Glomerular visceral epithelial cell (primary cell): Measurements from ENCODE around the gene MAPK8.
"Not testable (repeated sequence)": the region's sequence is repeated elsewhere in the genome, so short reads cannot be mapped to it uniquely, and the experiment has no call there.

Experiments
- DNase-seq: peaks from one replicate; pipeline ENCODE4 v3.0.0-alpha.2; 2016; ENCODE audit errors: extremely low spot score

MAPK8 gene

DNA sequence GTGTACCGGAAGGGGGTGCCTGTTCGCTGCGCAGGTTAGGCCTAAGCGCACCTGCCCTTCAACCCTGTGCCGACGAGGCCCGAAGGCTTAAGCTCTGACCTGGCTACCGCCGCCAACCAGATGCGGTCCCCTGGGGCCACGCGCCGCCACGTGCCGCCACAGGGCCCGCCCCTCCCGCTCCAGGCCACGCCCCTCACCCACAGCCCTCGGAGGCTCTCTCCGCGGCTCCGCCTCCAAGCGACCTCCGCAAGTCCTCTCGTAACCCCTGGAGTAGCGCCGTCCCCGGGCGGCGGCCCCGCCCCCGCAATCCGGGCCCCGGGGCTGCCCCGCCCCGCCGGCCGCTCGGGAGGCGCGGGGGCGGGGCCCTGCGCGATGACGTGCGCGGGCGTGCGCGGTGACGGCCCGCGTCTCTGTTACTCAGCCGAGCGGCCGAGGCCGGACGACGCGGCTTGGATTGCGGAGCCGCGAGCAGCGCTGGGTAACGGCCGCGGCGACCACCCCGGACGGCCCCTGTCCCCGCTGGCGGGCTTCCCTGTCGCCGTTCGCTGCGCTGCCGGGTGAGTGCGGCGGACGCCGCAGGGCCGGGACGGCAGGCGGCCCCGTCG lies at the start of gene MAPK8:
Gene MAPK8, plus strand, starts transcription at position 413 of the 605 bp plus-strand sequence. CDS start 94,984 bp downstream, outside the sequence.
- DNase-seq: peak; percentile 92

DNA sequence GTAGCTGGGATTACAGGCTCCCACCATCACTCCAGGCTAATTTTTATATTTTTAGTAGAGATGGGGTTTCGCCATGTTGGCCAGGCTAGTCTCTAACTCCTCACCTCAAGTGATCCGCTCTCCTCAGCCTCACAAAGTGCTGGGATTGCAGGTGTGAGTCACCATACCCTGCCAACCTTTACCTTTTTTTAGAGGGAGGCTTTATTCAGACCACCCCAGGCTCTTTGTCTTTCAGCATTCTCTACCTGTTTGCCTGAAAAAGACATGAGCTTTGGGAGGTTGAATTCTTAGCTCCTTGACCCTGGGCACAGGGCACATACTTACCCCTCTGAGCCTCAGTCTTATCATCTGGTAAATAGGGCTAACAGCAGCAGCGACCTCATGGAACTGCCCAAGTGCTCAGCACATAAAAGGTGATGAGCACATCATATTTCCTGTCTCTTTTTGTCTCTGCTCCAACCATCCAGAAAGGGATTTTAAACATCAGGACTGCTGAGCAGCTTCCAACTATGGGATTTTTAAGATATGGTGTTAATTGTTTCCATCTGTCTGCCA lies 49.0 kb upstream of the MAPK8 start:
- no peak for DNase-seq

DNA sequence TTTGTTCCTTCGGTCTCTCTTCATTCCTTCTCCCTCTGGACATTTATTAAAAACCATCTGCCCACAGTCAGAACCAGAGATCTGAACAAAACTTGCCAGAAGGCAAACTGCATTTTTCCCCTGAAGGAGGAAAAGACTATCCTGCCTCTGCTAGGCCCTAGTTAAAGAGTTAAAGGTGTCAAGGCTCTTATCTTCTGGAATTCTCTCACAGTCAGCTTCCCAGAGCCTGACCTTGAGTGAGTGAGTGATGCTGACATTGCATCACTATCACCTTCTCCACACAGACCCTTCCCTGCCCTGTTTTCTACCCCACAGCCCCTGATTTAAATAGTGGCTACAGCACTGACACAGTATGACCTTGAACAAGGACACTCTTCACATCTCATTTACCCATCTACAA lies 48.4 kb upstream of the MAPK8 start:
- no peak for DNase-seq

DNA sequence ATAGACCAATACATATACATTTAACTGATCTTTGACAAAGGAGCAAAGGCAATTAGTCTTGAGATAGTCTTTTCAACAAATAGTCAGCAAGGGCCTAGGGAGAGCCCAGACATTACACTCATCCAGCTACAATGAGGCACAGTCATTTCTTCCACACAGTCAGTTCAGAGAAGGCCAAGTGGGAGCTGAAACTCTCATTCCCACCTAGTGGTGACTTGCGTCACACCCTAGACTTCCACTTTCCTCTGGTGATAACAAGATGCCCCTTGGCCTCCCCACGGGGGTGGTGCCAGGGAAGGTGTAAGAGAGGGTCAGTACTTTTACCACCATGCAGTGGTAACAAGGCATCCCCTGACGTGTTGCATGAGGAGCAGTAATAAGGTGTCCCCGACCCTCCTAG lies 39.9 kb upstream of the MAPK8 start:
- no peak for DNase-seq

DNA sequence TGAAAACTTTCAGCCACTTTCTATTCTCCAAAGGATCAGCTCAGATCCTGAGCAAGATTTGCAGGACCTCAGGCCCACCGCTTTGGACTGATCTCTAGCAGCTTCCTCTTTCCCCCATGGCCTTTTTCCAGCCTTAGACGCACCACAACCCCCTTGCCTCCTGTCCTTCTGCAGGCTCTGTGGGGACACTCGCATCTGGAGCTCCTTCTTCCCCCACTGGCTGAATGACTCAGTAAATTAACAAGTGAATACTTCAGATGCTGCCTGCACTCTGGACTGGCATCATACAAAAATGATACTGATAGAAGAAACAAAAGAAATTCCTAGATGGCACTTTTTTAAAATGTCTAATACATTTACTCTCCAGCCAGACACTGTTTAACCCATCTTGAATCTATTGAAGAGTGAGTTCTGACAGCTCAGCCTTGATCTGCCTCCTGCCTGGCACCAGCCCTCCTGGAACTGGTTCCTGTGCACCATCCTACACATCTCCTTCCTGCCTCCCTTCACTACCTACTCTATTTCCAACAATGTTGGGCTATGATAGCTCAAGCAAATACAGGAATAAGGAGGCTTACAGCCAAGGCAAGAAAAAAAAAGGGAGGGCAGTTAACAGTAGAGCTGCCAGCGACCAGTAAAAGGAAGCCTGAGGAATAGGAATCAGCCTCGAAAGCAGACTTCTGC lies 35.3 kb upstream of the MAPK8 start:
- DNase-seq: no peak

DNA sequence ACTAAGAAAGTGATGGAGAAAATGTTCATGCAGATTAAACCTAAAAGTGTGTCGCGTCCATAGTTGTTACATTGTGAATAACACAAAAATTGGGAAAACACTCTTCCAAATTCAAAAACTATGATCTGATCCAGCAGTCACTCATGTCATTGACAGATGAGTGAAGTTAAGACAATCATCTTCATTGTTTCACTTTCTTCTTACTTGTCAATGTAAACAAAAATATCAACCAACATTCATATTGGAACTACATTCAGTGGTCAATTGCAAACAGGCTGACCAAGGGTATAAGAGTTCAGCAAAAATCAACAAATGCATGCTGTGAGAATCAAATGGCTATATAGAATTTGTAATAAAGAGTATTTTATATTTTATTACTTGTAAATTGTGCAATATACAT lies 33.8 kb upstream of the MAPK8 start:
- DNase-seq: no peak

DNA sequence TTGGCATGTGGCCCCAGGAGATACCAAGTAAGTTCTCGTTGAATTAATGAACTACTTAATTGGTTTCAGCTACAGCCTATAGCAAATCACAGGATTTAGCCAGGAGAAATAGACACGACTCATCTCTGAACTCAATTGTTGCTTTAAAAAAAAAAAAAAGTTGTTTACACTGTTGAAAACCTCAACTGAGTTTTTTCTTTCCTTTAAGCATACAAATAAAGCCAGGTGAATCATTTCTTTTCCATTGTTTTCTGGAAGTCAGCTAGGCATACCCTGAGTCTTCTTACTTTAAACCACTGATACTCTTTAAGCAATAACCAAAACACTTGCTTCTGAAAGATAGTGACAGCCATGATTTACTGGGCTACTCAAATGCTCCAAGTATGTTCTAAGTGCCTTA lies 32.7 kb upstream of the MAPK8 start:
- DNase-seq: no peak

DNA sequence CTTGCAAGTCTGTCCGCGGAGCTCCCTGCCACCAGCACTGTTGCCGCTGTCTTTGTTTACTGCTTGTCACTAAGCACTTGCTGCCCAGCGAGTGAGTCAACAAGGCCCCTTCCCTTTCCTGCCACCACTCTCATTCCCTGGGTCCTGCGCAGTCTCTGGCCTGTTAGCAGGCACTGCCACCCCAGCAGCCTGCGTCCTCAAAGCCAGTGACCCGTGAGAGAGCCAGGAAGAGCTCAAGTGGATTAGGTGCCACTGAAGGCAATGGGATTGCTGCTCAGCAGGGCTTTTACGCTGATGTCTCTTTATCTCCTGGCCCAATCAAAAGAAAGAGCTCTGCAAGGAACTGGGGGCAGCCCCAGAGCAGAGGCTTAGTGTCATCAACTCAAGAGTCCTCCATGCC lies 31.8 kb upstream of the MAPK8 start, which contains the start of gene FRMPD2:
Gene FRMPD2, minus strand, starts transcription at position 61 of the 400 bp plus-strand sequence. CDS start 129 bp downstream, outside the sequence.
- DNase-seq: no peak

DNA sequence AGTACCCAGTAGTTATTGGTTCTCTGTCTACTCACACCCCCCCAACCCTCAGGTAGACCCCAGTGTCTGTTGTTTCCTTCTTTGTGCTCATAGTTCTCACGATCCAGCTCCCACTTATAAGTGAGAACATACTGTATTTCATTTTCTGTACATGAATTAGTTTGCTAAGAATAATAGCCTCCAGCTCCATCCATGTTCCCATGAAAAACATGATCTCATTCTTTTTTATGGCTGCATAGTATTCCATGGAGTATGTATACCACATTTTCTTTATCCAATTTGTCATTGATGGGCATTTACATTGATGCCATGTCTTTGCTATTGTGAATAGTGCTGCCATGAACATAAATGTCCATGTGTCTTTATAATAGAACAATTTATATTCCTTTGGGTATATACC lies 29.4 kb upstream of the MAPK8 start:
- DNase-seq: no peak

DNA sequence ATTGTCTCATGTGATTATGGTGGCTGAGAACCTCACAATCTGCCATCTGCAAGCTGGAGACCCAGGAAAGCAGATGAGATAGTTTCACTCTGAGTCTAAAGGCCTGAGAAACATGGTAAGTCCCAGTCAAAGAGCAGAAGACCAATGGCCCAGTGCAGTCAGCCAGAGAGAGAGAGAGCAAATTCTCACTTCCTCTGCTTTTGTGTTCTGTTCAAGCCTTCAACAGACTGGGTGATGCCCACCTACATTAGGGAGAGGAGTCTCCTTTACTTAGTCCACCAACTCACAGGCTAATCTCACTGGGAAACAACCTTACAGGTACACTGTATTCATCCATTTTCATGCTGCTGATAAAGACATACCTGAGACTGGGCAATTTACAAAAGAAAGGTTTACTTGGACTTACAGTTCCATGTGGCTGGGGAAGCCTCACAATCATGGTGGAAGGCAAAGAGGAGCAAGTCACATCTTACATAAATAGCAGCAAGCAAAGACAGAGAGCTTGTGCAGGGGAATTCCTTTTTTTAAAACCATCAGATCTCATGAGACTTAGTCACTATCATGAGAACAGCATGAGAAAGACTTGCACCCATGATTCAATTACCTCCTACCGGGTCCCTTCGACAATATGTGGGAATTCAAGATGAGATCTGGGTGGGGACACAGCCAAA lies 27.3 kb upstream of the MAPK8 start:
- no peak for DNase-seq

DNA sequence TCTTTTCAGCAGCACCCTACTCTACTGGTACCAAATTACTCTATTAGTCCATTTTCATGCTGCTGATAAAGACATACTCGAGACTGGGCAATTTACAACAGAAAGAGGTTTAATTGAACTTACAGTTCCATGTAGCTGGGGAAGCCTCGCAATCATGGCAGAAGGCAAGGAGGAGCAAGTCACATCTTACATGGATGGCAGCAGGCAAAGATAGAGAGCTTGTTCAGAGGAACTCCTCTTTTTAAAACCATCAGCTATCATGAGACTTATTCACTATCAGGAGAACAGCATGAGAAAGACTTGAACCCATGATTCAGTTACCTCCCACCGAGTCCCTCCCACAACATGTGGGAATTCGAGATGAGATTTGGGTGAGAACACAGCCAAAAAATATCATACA lies 24.8 kb upstream of the MAPK8 start:
- DNase-seq: not testable (repeated sequence)

DNA sequence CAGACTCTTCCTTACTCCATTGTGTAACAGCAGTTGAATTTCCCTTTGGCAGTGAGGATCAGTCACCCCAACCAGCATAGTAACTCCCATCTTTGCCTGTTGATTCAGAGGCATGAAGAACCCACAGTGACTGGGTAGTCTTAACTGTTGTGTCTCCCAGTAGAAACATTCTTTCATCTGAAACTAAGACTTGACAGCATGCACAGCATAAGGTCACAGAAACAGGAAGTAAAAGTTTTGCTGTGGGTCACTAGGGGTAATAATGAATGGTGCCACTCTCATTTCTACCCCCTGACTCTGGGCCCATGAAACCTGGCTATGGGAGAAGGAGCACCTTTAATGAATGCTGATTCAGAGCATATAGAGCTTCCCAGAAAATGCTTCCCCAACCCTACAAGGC lies 23.6 kb upstream of the MAPK8 start:
- no peak for DNase-seq

DNA sequence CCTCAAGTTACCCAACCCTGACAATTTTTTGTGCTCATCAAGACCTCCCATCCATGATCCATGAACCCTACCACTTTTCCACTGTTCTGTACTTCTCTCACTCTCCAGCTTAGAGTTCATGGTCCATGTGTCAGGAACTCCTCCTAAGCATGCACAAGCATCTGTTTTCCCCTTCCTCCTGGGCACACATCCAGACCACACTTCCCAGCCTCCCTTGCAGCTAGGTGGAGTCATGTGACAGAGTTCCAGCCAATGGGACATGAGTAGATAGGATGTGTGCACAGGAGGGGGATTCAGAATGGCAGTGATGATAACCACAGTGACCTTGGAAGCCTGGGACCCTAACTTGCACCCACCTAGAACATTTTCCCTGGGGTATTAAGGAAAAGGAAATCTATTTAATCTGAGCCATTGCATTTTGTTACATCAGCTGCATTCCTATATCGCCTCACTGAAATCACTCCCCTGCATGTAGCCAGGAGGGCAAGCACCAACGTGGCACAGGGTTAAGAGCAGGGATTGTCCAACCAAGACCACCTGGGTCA lies 22.4 kb upstream of the MAPK8 start:
- DNase-seq: no peak

DNA sequence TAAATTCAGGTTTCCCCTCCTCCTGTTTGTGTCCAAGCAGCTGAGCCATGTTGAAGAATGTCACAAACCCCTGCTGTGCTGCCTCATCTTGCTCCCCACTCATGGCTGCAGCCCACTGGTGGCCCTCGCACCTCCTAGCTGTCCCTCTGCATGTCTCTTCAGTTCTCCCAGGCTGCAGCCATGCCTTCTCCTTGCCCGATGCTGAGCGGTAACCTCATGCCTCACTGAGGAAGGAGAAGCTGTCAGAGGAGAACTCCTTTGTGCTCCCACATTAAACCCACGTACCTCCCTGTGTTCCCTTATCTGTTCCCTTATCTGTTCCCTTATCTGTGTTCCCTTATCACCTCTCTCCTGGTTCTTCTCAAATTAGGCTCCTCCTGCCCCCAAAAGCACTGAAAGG lies 21.7 kb upstream of the MAPK8 start:
- DNase-seq: no peak

DNA sequence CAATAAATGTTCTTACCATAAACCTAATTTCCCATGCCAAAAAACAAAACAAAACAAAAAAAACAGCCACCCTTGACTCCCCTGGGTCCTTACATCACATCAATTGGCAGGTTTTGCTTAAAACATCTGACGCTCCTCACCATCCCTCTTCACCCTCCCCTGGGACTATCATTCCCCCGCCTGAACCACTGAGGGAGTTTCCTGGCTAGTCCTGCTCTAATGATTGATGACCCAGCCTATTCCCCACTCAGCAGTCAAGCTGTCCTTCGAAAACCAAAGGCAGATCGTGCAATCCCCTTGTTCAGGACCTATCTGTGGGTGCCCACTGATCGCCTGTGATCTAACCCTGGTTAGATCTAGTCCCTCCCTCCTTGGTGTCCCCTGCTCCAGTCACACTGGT lies 20.8 kb upstream of the MAPK8 start:
- DNase-seq: no peak

DNA sequence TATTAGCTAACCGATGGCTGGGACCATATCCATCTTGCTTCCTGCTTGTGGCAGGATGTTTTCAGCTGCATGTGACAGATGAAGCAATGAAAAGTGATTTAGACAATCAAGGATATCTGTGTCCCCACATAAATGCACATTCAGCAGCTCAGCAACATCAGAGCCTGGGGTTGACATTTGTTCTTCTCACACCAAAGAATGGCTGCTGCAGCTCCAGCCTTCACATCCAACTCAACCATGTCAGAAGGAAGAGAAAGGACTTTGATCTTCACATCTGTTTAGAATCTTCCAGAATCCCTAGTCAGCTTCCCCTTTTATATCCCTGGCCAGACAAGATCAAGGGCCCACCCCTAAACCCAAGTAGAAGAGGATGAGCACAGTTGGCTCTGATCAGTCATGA lies 20.1 kb upstream of the MAPK8 start:
- no peak for DNase-seq

DNA sequence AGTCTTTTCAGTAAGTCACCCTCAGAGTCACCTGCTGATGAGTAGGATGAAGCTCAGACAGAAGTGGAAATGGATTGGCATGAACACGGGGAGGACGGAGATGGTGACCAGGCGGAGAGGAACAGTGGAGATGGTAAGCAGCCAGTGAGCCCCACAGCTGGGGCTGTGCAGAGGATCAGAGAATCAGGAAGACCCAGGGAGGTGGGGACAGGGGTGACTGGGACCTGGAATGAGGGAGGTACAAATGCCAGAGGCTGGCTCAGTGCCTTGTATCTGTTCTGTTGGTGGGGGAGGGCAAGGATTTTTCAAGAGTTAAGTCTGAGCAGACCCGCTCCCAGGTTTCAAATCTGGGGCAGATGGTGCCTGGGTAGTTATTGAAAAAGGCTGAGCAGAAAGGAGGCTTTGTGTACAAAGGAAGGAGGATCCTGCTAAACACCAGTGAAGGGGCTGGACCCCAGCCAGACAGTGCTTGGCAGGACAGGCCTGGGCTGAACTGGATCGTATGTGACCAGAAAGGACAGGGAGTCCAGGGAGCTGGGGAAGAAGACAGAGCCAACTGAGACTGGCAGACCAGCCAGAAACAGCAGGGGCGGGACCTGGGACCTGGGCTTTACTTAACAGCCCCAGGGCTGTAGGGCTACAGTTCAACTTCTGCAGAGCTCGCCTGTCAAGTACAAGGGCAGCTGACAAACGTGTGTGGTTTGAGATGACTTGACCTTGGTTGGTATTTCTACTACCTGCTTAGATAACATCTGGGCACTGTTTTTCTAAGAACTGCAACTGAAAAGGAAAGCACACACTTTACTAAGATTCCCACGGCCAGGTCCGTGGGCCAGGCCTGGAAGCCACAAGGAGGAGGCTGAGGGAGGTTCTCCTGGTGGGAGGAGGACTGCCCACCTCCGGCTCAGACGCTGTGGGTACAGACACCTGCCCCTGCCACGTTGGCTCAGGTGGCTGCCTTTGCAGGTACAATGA lies 18.8 kb upstream of the MAPK8 start:
- no peak for DNase-seq

DNA sequence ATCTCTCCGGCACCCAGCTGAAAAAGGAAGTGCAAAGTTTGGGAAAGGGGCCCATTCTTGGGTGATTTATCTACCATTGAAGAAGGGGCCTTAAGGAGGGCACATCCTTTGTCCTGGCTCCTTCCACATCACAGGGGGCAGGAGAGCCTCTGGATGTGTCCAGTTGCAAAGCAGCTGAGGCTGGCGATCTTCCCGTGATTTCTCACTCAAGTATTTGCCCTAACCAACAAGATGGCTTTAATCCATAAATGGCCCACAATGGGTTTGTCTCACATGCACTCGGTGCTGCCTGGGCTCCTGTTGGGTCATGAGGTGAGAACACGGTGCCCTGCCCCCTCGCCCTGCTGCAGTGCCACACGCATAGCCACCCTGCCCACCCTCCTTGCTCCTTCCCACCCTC lies 17.8 kb upstream of the MAPK8 start:
- DNase-seq: no peak

DNA sequence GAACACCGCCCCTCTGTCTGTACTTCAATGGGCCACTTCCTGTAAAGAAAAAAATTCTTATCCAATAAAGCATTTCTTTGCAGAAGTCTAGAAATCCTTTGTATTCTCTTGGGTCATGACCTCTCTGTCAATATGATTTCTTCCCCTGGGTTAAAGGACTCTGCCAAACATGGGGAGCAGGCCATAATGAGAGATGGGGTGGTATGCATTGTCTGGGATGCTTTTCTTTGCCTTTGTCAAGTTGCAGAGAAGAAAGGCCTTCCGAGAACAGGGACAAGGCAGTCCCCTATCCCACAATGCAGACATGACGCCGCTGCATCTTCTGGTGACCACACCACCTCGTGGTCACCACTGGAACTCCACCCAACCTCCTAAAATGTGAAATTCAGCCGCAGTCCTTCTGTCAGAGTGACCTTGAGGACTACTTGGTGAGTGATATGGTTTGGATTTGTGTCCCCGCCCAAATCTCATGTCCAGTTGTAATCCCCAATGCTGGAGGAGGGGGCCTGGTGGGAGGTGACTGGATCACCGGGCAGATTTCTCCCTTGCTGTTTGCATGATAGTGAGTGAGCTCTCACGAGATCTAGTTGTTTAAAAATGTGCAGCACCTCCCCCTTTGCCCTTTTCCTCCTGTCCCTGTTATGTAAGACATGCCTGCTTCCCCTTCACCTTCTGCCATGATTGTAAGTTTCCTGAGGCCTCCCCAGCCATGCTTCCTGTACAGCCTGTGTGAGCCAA lies 16.8 kb upstream of the MAPK8 start:
- peak; percentile 51 for DNase-seq

DNA sequence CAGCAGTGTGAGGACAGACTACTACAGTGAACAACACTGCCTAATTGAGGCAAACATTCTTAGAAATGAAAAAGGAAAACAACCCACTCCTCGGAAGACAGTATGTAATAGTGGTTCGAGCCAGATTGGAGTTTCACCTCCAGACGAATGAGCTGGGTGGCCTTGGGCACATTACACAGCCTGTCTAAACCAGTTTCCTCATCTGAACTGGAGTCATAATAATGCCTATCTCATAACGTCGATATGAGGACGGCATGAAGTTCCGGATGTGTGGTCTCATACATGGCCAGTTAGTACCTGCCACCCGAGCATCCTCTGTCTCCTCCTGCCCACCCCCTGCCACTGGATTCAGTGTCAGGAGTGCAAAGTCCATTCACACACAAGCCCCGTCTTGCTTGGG lies 16.2 kb upstream of the MAPK8 start:
- DNase-seq: no peak

DNA sequence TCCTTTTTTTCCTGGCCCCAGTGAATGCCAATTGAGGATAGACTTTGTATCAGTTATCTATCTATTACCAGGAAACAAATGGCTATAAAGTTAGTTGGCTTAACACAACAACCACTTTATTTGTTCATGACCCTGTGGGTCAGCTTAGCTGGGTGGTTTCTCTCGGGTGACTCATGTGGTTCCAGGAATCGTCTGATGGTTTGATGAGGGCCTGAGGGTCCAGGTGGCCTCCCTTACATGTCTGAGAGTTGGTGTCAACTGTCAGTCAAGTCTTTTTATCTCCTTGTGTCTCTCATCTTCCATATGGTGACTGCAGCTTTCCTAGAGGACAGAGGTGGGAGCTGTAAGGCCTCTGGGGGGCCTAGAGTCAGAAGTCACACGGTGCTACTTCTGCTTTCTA lies 15.3 kb upstream of the MAPK8 start:
- peak; percentile 30 for DNase-seq
